ENCODE results near the gene CALHM6. TPM values are rescaled to one million over a fixed set of nuclear protein-coding genes. Genes with fewer than 3 reads are reported as not detected.

The CALHM6 gene
- total RNA-seq, 4 donors from 2014 or later = 1.6 to 9.5 (median 5.3) TPM

DNA sequence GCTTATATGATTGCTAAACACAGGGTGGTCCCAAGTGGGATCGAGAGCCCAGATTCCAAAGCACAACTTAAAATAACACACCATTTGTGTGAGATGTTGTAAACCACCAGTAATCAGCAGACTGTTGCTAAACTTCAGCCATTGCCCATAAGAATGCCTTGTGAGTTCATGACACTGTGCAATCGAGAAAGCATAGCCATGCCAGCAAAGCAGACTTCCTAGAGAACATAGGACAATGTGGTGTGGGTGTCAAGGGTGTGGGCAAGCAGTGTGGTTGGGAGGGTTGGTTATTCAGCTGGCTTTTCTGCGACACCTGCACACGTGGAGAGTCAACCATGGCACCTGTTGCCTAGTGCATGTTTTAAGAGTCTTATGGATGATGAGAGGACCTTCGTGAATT, 16.1 kb upstream of the CALHM6 start:
- TF ChIP-seq, protein P1, sequence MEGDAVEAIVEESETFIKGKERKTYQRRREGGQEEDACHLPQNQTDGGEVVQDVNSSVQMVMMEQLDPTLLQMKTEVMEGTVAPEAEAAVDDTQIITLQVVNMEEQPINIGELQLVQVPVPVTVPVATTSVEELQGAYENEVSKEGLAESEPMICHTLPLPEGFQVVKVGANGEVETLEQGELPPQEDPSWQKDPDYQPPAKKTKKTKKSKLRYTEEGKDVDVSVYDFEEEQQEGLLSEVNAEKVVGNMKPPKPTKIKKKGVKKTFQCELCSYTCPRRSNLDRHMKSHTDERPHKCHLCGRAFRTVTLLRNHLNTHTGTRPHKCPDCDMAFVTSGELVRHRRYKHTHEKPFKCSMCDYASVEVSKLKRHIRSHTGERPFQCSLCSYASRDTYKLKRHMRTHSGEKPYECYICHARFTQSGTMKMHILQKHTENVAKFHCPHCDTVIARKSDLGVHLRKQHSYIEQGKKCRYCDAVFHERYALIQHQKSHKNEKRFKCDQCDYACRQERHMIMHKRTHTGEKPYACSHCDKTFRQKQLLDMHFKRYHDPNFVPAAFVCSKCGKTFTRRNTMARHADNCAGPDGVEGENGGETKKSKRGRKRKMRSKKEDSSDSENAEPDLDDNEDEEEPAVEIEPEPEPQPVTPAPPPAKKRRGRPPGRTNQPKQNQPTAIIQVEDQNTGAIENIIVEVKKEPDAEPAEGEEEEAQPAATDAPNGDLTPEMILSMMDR (IDR thresholded peaks at IDR 0.05) = no peak
- ATAC-seq (ENCODE audit: low FRiP score) = no peak
- no peak for DNase-seq (ENCODE audit: low spot score)

GRCh38 chr6:116446399-116446798, 14.8 kb upstream of the CALHM6 start:
- DNase-seq (ENCODE audit: low spot score) = no peak
- TF ChIP-seq, protein P1 (IDR thresholded peaks at IDR 0.05) = no peak
- ATAC-seq (ENCODE audit: low FRiP score) = no peak

- TF ChIP-seq, protein P1 (IDR thresholded peaks at IDR 0.05) = no peak
- ATAC-seq (ENCODE audit: low FRiP score) = no peak
- no peak for DNase-seq (ENCODE audit: low spot score)
Measured at GRCh38 chr6:116447052-116447451, 14.1 kb upstream of the CALHM6 start.

DNA sequence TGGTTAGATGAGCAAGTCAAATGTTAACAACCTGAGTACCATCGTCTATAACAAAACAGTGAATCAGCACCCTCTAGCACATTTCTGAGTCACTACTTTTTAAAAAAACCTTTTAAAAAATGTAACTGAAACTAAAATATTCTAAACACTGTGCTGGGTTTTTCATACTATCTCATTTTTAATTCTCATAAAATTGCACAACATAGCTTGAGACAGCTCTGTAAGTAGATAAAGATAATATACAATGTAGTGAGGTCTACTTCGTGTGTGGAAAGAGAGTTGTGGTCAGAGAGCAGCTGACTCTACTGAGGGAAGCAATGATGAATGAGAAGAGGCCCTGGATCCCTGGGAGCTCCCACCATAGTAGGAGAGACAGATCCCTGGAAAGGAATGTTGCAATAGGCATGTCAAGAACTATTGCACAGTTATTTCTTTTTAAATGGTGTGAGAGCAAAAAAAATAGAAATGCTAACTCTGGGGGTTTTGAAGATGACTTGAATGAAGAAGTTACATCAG, 13.6 kb upstream of the CALHM6 start:
- ATAC-seq (ENCODE audit: low FRiP score) = peak; percentile 89
- TF ChIP-seq, protein P1 (IDR thresholded peaks at IDR 0.05) = no peak

DNA sequence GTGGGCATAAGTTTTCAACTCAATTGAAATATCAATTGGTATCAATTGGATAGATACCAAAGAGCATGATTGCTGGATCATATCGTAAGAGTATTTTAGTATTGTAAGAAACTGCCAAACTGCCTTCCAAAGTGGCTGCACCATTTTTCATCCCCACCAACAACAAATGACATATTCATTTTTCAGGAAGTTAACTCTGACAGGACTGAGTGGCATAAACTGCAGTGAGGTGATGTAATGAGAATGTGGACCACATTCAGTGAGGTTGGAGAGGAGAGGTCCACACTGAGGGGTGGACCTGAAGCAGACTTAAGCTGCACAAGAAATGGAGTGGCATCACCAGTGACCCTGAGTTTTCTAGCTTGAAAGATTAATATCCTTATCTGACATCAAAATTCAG, 11.6 kb upstream of the CALHM6 start:
- DNase-seq (ENCODE audit: low spot score) (no peak), ATAC-seq (ENCODE audit: low FRiP score) (no peak)
- TF ChIP-seq, protein P1 (IDR thresholded peaks at IDR 0.05) = no peak

More for the DNA sequence above, 13.6 kb upstream of the CALHM6 start:
- DNase-seq (ENCODE audit: low spot score) = no peak

- DNase-seq (ENCODE audit: low spot score) (no peak), ATAC-seq (ENCODE audit: low FRiP score) (peak; percentile 13)
- TF ChIP-seq, protein P1 (IDR thresholded peaks at IDR 0.05) = no peak
Measured at GRCh38 chr6:116450185-116450710, 10.9 kb upstream of the CALHM6 start.

All from omental fat pad (tissue), 4 donors.